Kasumi-1 (cell line): Measurements from ENCODE around the gene DLX1.
"Not testable (repeated sequence)": the region's sequence is repeated elsewhere in the genome, so short reads cannot be mapped to it uniquely, and the experiment has no call there.

Source experiments
- DNase-seq, 2 experiments: peaks; one replicate each; lab custom pipeline; 2025; lab: John Stamatoyannopoulos, UW

The DLX1 gene

GRCh38 chr2:172085460-172086159, at the start of gene DLX1:
TSS of gene DLX1 (plus strand) at chr2:172085507. CDS start at chr2:172085678, 171 bp downstream.
- DNase-seq, result no peak

GRCh38 chr2:172038121-172038520, 47.2 kb upstream of the DLX1 start:
- DNase-seq, result no peak

GRCh38 chr2:172038604-172039003, 46.7 kb upstream of the DLX1 start:
- DNase-seq, result no peak

GRCh38 chr2:172039011-172039704, 46.1 kb upstream of the DLX1 start:
- no peak for DNase-seq

DNA sequence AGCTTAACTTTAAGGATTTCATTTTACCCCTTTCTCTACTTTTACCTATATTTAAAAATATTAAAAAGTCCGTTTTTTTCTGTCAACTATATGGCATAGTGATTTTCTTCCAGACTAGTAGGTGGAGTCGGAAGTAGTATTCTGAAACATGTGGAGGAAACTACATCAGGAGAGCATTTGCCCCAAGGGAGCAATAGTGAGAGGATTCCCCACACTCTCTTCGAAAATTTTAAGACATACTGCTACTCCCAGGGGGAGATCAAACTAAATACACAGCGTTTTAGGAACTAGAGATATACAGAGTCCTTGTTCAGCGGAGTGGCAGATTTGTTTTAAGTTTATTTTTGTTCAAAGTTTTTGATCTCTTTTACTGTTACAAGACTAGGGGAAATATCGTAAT, 45.0 kb upstream of the DLX1 start:
- no peak for DNase-seq

DNA sequence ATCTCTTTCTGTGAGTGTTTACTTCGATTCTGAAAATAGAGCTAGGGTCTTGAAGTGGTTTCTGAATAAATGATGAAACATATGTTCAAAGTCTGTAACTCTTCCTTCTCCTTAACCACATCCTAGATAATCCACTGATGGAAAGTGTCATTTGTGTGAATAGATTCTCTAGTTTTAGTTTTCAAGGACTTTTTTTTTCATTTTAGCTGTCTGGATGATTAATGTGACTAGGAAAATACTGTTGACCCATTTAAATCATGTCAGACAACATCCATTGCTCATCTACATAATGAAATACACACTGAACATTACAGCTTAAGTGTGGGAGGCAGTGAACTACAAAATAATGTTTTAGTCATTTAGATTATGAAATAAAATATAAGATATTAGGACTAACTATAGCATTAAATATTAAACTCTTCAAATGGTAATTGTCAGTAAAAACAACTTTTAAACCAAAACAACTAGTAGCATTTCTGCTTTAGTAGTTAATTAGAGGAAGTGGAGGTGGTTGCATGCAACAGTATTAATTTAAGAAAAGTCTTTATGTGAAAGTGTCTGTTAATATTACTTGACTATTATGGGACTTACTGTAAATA, 39.1 kb upstream of the DLX1 start:
- DNase-seq, result no peak

- DNase-seq, result no peak
Measured at GRCh38 chr2:172046866-172047565, 38.3 kb upstream of the DLX1 start.

GRCh38 chr2:172047566-172048507, 37.5 kb upstream of the DLX1 start:
- DNase-seq, result no peak

DNA sequence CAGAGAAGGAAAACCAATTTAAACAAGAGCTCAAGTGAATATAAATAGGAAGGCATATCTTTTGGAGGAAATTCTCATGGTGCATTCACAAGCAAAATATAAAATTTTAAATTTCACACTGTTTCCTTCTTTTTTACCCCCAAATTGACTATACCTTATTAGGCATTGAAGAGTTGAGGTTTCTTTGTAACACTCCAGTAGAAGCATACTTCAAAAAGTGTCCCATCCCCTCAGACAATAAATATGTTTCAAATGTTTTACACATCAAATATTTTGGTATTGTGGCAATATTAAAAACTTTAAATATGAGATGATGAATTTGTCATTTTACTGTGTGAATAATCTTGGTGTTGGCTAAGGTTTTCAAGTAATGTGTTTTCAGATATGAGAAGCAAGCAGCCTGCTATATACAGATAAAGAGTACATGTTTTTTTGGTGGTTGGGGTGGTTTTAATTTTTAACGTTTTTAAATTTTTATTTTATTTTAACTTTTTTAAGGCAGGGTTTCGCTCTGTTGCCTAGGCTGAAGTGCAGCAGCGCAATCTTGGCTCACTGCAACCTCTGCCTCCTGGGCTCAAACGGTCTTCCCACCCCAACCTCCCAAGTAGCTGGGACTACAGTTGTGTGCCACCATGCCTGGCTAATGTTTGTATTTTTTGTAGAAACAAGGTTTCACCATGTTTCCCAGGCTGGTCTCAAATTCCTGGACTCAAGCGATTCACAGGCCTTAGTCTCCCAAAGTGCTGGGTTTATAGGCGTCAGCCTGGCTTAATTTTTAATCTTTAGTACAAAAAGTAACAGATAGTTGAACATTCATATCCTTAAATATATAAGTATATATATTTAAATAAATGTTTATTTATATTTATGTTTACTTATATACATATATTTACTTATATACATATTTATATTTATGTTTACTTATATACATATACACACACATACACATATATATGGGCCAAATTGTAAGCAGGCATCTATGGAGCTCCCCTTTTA, 36.5 kb upstream of the DLX1 start:
- DNase-seq, result no peak

GRCh38 chr2:172049567-172050120, 35.7 kb upstream of the DLX1 start:
- no peak for DNase-seq

GRCh38 chr2:172050479-172051125, 34.7 kb upstream of the DLX1 start:
- no peak for DNase-seq

DNA sequence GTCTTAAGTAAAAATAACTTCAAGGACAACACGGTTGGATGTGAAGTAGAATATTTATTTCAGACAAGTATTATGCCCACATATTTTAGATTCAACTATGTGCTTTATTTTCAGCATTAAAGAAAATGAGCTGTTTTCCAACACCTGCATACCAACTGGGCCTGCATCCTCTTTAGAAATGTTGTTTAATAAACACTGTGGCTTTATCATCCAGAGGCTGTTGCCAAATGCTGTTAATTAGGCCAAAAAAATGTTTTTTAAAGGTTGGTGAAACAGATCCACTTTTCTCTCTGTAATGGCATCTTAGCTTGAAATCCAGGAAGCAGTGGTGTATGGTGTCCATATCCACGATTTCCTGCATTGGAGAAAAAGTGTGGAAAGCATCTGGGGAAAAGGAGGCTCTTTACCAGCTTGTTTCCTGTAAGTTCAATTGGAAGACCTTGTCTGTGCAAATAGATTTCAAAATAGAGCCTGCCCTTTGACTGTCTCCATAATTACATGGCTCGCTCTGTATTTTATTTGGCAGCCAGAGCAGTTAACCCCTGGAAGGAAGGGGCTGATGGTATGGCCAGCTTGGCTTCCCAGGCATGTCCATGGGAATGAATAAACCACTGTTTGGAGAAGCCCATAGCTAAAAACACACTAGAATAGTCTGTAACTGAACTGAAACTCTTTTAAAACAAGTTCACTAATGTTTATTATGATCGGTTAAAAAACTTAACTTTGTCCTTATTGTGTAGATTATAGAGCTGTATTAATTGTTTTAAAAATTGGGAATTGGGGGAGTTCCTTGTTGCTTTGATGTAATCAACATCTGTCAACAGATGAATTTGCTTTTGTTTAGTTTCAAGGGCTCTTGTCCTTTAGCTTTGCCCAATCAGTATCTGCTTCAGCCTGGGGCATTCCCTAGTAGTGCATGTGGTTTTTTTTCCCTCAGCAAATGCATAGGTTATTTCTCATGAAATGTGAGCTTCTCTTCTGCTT, 33.0 kb upstream of the DLX1 start:
- no peak for DNase-seq

DNA sequence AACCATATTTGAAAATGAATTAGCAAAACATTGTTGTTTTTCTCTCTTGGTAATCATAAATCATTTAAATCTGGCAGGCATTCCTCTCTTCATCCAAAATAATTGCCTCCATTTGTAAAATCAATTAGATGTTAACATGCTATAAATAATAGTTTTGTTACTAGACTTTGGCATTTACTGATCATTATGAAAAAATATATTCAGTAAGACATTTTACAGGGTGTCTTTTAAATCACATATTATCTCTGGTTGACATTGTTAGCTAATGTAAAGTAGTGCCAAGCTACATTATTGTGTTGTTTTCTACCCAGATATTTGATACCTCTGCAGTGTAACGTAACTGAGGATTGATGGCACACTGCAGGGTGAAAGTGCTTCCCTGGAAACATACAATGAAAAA, 31.8 kb upstream of the DLX1 start:
- no peak for DNase-seq

- DNase-seq, result no peak
Measured at GRCh38 chr2:172056293-172056692, 29.0 kb upstream of the DLX1 start.

GRCh38 chr2:172058660-172059059, 26.6 kb upstream of the DLX1 start:
- no peak for DNase-seq

DNA sequence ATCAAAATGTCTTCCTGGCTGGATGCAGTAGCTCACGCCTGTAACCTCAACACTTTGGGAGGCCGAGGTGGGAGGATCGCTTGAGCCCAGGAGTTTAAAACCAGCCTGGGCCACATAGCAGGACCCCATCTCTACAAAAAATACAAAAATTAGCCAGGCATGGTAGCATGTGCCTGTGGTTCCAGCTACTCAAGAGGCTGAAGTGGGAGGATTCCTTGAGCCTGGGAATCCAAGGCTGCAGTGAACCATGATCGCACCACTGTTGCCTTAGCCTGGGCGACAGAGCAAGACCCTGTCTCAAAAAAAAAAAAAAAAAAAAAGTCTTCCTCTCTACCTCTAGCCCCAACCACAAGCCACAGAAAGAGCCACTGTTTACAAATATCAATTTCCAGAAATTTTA, 25.2 kb upstream of the DLX1 start:
- DNase-seq, result not testable (repeated sequence)

GRCh38 chr2:172062402-172063004, 22.8 kb upstream of the DLX1 start:
- no peak for DNase-seq

DNA sequence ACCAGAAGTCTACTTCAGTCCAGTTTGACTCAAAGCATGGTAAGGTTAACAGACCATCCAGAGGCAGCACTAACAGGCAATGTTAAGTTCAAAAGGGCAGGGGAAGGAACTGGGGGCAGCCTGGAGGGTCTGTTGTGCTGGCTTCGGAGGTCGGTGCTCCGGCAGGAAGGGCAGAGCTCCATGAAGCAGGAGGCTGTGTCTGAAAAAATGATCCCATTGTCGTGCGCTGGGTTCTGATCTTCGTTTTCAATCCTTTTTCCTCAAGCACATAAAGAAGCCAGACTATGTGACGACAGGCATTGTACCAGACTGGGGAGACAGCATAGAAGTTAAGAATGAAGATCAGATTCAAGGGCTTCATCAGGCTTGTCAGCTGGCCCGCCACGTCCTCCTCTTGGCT, 21.9 kb upstream of the DLX1 start:
- no peak for DNase-seq
